T-helper 22 cell (primary cell): Measurements from ENCODE around the gene DLG2.
"Not testable (repeated sequence)": the region's sequence is repeated elsewhere in the genome, so short reads cannot be mapped to it uniquely, and the experiment has no call there.

Experiments
- DNase-seq: peaks from one replicate; pipeline ENCODE4 v3.0.0-alpha.2; 2020; ENCODE audit warnings: low read depth

DLG2 gene

DNA sequence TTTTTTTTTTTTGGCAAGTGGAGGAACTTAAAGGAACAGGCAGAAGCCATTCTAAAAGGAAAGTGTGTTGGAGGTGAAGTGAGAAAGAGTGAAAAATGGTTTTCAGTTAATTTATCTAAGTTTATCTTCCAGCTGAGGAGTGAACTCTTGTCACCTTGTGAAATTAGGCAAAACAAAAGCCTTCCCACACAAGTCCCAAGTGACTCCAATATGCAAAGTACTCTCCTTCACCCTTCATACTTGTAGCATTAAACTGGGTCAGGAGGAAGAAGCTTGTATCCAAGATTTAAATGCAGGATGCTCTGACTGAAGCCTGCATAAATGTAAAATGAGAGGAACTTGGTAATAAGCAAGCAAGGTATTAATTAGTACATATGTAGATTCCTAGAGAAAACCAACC lies 796.8 kb downstream of the DLG2 start:
- DNase-seq, result no peak

DNA sequence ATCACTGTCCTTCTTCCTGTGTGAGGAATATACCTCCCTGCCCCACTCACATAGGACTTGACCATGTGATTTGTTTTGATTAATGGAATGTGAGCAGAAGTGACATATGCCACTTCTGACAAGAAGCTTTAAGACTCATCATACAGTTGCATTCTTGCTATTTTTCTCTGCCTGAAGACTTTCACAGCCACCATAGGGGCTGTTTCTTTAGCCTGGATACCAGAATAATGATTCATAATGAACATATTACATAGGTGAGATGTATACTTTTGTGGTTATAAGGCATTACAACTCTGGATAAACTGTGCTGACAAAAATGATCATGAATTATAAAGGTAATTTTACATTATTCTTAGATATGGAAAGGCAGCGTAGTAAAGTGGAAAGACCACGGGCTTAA lies 798.0 kb downstream of the DLG2 start:
- DNase-seq, result no peak

DNA sequence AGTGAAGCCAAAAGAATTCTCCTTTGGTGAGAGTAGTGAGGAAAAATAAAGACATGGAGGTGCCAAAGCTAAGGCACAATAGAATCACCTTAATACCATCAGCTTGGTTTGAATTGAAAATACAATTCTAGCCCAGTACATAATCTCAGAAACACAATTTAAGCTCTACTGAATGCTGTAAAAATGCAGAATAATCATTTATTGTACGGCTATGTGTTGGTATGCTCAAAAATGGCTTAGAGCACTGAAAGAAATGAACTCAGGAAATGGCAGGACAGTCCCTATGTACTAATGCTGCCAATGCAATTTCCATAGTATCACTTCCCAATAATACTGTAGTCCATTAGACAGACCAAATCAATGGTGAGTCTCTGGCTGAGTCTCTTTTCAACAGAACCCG lies 798.5 kb downstream of the DLG2 start:
- no peak for DNase-seq

DNA sequence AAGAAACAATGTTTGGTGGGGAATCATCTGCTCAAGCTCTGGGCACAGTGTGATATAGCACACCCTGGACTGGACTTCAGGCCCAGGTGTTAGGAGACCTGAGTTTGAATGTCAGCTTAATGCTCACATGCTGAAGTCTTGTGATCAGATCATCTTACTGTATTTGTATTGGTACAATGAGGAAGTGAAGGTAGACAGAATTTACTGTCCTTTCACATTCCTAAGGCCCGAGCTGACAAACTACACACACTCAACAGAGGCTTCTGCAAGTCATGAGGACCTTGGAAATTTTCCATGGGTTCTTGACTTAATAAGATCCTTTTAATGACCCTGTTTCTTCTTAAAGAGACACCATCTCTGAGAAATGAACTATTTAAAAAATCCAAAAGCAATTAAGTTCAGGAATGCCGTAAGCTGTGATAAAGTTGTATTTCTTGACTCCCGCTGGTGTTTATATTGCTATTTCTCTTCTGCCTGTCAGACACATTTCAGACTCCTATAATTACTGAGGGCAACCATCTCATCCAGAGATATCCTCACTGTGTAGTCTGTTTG lies 802.0 kb downstream of the DLG2 start:
- no peak for DNase-seq

DNA sequence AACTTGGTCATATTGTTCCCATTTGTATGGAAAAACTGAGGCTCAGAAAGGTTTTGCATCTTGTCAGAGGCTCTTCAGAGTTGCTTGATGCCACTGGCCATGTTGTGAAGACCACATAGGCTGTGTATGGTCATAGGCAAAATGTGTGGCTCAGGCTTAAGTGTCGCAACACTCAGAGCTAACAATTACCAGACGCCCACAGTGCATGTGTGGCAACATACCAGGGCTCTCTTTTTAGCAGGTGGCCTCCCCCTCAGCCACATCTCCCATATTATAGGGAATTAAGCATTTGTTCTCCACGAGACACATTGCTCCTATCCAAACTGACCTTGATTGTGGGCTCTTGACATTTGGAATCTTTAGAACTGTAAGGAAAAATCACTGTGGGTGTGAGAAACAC lies 802.5 kb downstream of the DLG2 start:
- DNase-seq, result no peak

DNA sequence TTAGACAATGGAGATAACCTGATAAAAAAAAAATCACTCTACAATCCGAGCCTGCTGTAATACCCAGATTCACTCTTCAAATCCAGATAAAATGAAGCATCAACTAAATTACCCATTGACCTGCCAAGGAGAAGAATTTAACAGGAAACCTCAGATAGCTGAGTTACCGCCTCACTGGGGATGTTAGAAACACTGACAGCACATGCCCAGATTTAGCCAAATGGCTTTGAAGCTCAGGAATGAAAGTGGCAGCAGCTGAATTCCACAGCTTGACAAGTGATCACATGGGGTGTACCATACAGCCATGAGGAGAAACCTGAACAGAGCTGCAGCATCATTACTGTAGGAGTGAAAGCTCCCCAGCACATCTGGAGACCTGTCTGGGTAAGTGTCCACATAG lies 807.6 kb downstream of the DLG2 start:
- no peak for DNase-seq

DNA sequence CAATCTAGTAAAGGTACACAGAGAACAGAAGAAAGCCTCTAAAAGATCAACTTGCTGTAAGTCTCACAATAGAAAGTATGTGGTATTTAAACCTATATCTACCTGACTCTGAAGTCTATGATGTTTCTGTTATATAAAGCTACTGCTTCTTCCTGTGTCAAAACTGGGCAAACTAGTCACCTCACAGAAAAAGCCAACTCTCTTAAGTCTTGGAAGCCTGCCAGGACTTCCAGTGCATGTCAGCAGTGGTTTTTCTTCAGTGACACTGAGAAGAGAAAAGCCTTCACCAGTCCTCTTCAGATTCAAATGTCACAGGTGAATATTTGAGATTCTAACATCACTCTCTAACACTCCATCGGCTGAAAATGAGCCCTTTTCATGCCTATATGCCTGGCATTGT lies 808.0 kb downstream of the DLG2 start:
- DNase-seq, result no peak

DNA sequence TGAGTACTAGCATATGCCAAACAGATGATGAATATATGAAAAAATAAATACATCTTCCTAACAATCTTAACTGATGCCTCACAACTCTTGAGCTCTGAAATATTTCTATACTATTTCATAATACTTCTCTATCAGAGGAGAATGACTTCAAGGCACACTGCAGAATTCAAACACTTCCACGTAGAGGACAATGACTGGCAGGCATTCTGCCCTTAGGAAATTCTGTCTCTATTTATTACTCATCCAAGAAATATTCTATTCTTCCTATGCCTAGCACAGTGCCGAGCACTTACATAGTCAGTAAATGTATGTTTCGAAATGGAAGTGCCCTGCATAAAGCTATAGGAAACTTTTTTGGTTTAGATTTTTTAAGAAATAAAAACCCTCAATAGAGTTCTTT lies 809.1 kb downstream of the DLG2 start:
- DNase-seq, result no peak

DNA sequence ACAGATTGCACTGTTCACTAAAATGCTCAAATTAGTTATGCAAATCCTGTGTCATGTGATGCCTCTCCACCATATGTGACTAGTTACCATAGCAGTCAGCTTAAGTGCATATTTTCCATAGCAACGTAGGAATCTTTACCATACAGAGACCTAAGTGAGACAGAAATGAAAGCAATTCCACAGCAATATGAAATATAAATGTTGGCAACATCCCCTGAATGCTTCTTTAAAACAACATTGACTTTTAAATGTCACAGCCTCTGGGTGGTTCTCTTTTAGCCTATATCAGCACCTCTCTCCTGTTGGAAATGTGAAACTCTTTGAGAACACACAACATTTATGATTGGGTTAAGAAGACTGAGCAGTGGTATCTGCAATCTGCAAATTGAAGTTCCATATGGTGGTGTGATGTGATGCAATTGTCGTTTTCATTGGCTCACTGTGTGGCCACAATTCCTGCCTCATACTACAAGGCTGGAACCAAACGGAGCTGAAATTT lies 814.6 kb downstream of the DLG2 start:
- DNase-seq, result no peak

DNA sequence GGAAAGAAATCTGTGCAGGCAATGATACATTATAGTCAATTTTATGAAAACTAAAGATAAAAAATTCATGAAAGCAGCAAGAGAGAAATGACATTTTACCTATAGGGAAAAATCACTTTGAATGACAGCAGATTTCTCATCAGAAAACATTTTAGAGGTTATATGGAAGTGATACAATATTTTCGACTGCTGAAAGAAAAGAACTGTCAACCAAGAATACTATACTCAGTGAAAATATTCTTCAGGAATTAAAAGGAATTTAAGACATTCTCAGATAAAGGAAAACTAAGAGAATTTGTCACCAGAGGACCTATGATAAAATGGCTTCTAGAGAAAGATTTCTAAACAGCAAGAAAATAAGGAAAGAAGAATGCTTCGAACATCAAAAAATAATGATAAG lies 820.8 kb downstream of the DLG2 start:
- no peak for DNase-seq

DNA sequence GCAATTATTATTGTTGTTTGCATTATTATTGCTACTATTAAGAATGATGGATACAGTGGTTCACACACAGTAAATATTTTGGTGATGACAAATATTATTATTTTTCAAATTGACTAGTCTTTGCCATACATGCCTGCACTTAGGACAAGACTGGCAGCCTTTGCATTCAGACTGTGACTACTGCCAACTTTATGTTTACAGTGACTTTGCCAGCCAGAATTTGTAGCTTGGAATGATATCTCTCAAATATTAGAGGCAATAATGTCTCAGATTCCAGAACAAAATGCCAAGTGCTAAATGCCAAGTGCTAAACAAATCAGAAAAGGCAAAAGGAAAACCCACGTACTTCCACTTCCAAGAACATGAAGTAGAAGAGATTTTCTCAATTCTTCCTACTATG lies 823.1 kb downstream of the DLG2 start:
- no peak for DNase-seq

DNA sequence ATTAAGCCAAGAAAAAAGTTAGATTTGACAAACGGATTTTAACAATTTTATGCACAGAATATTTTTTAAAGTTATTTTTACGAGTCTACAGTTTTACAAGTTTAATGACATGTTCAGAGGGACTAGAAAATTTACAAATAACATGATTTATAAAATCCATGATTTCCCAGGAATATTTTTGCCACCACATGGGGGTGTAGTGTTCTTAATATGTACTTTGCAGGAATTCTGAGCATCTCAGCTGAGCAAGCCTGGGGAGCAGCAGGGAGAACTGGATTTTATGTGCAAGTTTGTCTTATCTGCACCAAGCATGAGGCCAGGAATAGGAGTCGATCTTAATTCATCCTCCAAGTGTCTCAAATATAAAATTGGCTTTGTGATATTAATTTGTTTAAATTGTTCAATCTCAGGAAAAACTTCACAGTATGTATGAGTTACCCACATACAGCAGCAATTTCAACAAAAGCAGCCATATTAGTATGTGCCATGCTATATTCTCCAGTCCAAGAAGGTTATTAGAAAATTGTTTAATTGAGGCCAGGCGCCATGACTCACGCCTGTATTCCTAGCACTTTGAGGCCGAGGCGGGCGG lies 826.3 kb downstream of the DLG2 start:
- DNase-seq, result no peak

DNA sequence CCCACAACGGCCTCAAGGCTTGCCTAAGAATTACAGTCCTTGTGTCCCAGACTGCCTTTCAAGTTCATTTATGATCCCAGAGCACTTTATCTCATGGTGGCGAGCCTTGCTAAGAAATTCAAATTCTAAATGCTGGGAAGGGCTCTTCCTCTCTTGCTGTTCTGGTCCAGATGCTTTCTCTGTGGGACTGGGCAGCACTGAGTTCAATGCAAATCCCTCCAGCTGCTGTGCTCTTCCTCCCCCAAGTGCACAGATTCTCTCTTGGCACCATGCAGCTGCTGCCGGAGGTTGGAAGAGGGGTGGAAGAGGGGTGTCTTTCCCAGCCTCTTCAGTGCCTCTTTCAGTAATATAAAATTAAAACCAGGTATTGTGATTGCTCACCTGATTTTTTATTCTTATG lies 828.0 kb downstream of the DLG2 start:
- no peak for DNase-seq

DNA sequence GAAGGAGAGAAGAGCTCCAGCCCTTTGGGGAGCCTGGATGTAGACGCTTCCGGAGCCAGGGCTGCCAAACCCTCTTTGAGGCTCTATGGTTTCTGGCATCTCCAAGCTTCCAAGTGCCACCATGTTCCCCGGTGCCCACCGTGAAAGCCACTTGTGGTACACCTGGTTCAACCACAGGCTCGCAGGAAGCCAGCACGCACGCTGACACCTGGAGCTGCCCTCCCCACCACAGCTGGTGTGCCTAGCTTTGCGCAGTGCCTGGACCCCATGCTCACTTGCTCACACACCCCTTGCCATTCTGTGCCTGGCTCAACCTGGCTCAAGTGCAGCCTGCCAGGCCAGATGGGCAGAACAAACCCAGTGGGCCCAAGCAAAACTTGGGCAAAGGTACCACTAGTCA lies 831.4 kb downstream of the DLG2 start:
- DNase-seq, result no peak

DNA sequence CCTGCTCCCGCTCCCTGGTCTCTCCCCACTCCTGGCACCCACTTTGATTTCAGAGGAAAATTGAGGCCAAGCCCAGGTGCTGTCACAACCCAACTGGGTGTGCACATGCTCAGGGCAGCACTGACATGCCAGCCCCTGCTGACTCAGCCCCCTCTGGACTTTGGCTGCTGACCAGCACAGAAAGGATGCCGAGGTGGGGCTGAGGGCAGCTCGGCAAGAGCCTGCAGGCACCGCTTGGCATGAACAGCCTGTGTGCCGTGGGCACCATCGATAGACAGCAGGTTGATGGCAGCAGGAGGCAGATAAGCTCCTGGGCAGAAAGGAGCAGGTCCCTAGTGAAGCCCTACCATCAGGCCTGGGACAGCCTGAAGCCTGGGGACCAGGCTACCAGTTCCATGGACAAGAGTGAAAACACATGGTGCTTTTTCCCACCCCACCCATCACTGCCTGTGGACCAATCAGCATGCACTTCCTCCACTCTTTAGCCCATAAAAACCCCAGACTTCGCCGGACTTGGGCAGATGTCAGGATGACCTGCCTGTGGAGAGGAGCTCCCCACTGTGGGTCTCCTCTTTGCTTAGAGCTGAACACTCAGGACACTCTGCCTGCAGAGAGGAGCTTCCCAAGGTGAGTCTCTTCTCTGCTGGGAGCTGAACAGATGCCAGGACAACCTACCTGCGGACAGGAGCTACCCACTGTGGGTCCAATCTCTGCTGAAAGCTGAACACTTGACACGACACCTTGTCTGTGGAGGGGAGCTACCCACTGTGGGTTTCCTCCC lies 832.3 kb downstream of the DLG2 start:
- no peak for DNase-seq

DNA sequence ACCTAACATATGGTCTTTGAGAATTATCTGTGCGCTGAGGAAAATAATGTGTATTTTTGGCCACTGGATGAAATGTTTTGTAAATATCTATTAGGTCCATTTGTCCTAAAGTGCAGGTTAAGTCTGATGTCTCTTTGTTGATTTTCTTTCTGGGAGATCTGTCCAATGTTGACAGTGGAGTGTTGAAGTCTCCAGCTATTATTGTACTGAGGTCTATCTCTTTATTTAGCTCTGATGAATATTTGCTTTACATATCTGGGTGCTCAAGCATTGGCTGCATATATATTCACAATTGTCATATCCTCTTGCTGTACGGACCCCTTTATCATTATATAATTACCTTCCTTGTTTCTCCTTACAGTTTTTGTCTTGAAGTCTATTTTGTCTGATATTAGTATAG lies 833.8 kb downstream of the DLG2 start:
- DNase-seq, result no peak

DNA sequence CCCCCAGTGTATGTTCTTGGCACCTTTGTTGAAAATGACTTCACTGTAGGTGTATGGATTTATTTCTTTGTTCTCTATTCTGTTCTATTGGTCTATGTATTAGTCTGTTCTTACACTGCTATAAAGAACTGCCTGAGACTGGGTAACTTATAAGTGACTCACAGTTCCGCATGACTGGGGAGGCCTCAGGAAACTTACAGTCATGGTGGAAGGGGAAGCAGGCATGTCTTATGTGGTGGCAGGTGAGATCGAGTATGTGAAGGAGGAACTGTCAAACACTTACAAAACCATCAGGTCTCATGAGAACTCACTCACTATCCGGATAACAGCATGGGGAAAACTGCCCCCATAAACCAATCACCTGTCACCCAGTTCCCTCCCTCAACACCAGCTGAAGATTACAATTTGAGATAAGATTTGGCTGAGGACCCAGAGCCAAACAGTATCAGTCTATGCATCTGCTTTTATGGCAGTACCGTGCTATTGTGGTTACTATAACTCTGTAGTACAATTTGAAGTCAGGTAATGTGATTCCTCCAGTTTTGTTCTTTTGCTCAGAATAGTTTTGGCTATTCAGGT lies 836.2 kb downstream of the DLG2 start:
- DNase-seq, result no peak

DNA sequence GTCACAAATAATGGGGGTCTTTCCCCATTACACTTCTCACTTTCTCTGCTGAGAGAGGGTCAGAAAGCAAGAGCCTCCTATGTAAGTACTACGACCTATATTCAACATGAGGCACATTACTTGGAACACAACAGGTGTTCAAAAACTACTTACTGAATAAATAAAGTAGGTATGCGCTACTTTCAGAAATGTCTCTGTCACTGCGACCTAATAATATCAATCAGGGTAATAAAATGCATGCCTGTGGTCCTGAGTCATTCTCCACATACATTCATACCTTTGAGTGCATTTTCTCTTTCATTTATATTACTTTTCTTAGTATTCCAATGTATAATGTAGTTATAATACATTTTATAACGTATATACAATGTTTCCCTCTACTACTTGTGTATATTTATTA lies 838.9 kb downstream of the DLG2 start:
- no peak for DNase-seq

DNA sequence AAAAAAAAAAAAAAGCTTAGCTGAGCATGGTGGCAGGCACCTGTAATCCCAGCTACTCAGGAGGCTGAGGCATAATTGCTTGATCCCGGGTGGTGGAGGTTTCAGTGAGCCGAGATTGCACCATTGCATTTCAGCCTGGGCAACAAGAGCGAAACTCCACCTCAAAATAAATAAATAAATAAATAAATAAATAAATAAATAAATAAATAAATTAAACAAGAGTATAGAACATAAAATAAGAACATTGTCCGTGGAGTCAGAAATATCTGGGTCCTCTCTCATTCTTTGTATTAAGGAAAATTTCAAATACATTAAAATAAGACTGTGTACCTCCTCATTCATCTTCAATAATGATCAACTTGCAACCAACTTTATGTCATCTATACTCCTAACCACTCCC lies 843.0 kb downstream of the DLG2 start:
- DNase-seq, result not testable (repeated sequence)

DNA sequence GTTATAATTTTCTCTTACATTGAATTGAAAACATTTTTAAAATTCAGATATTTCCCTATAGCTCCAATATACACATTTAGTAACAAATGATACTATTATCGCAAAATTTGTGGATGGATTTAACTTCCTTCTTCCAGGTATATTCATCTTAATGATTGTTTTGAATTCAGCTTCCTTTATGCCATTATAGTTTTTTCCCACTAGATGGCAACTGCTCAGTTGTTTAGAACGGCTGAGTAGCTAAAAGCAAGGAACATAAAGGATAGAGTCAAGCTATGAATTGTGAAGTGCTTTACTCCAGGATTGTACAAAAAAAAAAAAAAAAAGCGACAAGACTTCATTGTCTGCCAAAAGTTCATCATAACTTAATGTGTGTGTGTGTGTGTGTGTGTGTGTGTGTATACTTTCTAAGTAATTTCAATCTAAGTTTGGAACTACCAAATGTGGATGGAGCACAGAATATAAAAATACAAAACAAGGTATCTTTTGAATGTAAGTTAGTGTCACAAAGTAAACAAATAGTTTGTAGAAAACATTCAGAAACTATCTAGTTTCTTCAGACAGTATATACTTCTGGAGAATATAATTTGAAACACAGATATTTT lies 846.4 kb downstream of the DLG2 start:
- no peak for DNase-seq

DNA sequence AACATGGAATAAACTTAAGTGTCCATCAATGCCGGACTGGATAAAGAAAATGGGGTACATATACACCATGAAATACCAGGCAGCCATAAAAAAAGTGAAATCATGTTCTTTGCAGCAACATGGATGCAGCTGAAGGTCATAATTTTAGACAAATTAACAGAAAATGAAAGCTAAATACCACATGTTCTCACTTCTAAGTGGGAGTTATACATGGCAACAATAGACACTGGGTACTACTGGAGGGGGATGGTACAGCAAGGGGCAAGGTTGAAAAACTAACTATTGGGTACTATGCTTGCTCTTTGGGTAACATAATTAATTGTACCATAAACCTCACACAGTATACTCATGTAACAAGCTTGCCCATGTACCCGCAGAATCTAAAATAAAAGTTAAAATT lies 851.6 kb downstream of the DLG2 start:
- no peak for DNase-seq

DNA sequence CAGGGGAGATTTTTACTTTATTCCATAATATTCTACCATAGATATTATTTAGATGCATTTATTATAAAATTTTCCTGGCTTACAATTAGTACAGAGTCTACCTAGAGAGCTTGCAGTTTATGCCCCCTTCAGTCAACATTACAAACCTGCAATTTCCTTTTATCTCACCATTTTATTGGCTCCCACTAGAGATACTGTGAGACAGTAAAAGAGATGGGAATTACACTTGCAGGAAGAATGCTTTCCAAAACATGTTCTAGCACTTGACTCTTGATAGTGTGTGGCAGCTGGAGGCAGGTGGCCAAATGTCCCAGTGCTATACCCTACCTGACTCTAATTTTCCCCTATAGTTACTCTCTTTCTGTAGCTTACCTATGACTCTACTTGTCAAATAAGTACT lies 863.2 kb downstream of the DLG2 start:
- DNase-seq, result no peak

DNA sequence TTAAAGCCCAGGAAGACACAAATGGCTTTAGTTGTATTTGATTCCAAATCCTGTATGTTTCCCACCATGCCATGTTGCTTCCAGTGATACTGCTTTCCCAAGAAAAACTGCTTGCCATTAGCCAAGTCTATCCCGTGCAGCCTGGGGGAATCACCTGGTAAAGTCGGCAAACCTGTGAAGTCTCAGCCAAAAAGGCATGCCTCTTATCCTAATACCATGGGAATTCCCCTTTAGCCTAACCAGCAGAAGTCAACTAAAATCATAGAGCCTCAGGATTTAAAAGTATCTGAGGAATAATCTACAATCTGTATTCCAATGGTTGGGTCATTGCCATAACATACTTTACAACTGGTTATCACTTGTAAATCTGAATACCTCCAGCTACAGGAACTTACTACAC lies 869.4 kb downstream of the DLG2 start:
- DNase-seq, result no peak
